Epithelial cell of prostate (primary cell): ENCODE results near the gene YPEL5.
"Not testable (repeated sequence)": the region's sequence is repeated elsewhere in the genome, so short reads cannot be mapped to it uniquely, and the experiment has no call there.

Experiments used
- DNase-seq: peaks from one replicate; pipeline ENCODE4 v3.0.0-alpha.2; 2011; ENCODE audit warnings: low read depth, low spot score
- H3K27ac ChIP-seq: fragments of 450-650 bp; 2 replicates; pipeline ENCODE4 v1.5.1; 2017; ENCODE audit warnings: mild to moderate bottlenecking

The YPEL5 gene

DNA sequence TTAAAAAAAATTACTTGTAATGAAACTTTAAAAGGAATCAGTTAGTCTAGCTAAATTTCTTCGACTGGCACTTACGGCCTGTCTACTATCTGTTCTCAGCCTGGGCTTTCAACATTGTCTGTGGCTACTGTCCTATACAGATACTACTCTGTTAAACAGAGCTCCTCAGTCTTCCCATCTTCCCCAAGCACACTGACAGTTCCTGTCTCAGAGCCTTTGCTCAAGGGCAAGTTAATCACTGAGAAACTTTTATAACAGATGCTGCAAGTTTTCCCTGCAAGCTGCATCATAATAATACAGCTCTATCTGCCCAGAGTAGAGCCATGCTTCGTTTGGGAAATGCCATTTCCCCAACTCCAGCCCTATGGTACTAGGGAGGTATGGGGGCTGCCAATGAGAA lies 11.3 kb upstream of the YPEL5 start:
- no peak overlapping the region for H3K27ac ChIP-seq
- DNase-seq: no peak

DNA sequence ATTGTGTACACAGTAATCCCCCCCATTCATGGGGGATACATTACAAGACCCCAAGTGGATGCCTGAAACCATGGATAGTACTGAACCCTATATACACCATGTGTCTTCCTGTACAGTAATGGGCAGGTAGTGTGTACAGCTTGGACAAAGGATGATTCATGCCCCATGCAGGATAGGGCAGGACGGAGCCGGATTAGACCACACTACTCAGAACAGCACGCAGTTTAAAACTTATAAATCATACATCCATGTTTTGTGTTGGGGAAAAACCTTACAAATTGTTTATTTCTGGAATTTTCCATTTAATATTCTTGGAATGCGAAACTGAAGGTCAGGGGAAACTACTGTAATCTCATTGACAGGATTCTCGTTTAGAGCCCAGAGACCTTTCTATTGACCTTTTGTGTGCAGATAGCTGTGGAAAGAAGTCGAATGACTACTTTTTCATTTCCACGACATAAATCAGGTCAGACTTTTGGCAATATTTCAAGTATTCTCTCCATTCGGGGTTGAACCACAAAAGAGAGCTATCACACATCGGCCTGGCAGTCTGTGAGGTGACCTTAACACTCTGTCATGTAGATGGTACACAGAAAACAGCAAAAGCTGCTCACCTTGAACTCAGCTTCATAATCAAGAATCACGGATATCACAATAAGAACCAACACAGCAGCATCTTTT lies 9.9 kb upstream of the YPEL5 start:
- H3K27ac ChIP-seq: peak overlapping the region; percentile 84

DNA sequence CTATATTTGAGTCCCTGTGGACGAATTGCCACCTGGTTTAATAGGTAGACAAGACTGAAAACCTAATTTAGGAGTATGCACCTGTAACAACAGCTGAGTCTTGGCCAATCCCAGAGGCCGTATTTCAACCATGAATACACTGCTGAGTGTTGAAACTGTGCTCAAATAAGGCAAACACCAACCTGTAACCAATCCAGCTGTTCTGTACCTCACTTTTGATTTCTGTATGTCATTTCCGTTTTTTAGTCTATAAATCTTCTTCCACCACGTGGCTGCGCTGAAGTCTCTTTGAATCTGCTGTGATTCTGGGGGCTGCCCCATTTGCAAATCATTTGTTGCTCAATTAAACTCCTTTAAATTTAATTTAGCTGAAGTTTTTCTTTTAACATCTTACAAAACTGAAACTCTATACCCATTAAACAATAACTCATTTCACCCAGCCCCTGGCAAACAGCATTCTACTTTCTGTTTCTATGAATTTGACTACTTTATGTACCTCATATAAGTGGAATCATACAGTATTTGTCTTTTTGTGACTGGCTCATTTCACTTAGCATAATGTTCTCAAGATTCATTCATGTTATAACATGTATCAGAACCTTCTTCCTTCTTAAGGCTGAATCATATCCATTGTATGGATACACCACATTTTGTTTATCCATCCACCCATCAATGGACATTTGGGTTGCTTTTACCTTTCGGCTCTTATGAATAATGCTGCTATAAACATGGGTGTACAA lies 7.5 kb upstream of the YPEL5 start:
- DNase-seq: peak; percentile 80
- H3K27ac ChIP-seq: peak overlapping the region; percentile 83

More for the DNA sequence above, 9.9 kb upstream of the YPEL5 start:
- peak; percentile 57 for DNase-seq

DNA sequence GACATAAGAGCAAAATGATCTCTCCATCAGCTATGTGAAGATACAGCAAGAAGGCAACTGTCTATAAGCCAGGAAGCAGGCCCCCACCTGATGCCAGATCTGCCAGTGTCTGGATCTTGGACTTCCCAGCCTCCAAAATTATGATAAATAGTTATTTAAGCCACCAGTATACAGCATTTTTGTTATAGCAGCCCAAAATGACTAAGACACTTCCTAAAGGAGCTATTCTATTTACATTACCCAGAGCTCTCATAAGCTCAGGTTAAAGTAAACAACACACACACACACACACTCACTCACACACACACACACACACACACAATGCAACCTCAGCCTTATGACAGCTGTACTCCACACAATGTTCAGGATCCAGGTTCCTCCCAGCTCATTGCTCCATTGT lies 5.7 kb upstream of the YPEL5 start:
- no peak overlapping the region for H3K27ac ChIP-seq
- DNase-seq: no peak

DNA sequence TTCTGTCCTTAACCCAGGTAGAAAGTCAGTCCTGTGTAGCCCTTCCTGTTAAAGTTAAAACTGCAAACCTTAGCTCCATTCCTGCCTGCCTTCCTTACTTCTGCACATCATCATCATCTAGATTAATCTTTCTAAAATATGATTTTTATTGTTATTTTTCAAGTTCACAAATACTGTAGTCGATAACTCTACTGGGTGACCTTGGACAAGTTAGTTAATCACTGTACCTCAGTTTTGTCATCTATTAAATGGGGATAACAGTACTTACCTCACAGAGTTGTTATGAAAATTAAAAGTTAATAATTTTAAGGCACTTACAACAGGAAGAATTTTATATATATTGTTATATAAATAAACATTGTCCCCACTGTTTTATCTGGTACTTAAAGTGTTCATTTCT lies 2.5 kb upstream of the YPEL5 start:
- H3K27ac ChIP-seq: no peak overlapping the region
- DNase-seq: no peak

DNA sequence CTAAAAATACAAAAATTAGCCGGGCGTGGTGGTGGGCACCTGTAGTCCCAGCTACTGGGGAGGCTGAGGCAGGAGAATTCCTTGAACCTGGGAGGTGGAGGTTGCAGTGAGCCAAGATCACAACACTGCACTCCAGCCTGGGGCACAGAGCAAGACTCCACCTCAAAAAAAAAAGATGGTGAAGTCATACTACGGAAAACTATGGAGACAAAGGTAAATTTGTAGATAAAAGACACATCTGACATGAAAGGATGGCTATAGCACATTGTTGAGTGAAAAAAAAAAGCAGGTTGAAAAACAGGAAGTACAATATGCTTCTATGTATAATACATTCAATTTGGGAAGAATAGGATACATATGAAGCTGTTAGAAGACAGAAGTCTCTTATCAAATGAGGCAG lies 1.9 kb upstream of the YPEL5 start:
- DNase-seq, H3K27ac ChIP-seq: not testable (repeated sequence)

DNA sequence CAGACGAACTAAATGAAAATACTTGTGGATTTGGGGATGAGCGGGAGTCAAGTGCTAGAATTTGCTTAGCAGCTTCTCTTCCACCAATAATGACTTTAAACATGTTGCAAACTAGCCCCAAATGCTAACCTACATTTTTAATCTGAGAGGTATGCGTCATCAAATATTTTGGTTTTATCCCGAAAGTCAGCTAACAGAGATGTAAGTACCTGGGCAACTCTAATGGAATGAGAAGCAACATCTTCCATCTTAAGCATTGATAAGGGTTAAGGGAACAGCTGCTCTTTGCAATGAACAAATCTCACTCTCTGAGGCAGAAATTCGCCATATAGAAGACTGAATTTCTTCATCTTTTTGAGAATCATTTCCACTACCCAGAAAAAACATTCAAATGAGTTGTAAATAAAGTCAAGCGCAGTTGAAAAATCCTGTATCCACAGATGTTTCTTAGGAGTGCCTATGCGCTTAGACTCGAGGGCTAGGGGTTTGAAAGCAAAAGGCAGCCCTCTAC lies 926 bp upstream of the YPEL5 start:
- DNase-seq: no peak
- peak overlapping the region; percentile 92 for H3K27ac ChIP-seq

DNA sequence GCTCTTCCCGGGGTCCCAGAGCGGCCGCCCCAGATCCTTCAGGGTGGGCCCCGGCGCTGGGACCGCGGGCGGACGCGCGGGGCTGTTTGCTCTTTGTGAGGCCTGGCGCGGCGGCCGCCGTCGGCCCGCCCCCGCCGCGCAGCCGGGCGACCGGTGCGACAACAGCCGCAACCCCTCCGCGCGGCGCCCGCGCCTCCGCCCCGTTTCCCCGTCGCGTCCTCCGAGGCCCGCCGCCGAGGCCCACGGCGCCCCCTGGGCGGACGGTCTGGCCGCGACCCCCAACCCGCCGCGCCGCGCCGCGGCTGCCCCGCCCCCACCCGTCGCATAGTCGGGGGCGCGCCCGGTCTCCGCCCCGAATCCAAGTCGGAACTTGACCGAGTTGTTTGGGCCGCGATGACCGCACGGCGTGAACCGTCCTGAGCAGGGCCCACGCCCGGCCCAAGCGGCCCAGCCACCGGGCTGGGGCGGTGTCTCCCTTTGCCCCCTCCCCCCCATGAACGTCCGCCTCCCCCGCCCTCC lies 448 bp downstream of the YPEL5 start:
- H3K27ac ChIP-seq: peak overlapping the region; percentile 92
- DNase-seq: no peak

DNA sequence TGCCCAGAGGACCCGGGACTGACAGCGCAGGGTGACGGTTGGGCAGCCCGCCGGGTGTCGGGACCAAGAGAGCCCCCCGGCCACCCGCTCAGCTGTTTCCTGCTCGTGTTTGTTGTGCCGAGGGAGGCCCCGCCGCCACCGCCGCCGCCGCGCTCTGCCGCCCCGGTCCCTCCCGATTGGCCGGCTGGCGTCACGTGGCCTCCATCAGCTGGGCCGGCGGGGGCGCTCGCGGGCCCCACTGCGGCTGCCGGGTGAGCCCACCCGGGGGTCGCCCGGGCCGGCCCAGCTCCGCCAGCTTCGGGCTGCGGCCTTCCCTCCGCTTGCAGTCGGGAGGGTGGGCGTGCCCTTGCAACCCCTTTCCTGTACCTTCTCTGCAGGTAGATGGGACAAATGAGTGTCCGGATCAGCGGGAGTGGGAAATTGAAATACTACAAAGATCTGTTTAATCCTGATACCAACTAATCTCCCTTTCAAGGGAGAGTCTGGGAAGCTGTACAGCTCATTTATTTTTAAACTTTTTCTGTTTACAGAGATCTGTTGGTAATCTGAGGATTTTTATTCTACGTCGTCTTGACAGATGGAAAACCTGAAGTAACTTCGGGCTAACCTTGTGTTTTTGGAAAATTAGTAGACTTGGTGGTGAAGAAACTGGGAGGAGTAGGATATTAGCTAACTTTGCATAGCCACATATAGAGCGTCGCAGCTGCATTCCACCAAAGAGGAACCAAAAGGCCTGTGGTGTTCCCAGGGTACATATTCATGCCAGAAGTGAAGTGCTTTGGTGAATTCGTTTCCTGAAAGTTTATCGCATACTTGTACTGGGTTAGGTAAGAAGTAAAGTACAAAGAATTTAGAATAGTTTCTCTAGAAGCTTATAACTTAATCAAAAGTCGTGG lies 1.2 kb downstream of the YPEL5 start:
- no peak for DNase-seq
- peak overlapping the region; percentile 92 for H3K27ac ChIP-seq

DNA sequence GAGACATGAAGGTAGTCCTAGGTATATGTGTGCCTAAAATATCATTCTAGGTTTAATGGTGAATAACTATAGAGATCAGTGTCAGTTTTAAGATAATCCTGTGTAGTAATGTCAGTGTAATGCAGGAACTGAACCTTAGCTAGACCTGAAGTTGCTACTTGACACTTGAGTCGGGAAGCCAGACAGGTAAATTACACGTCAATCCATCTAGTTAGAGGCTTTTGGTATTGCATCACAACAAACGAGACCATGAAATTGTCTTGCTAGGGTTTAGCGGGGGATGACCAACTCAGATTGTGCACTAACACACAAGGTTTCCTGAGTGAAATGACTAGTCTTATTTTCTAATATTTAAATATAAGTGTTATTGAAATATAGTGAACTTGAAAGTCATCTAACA lies 2.0 kb downstream of the YPEL5 start:
- H3K27ac ChIP-seq: peak overlapping the region; percentile 92
- DNase-seq: no peak

DNA sequence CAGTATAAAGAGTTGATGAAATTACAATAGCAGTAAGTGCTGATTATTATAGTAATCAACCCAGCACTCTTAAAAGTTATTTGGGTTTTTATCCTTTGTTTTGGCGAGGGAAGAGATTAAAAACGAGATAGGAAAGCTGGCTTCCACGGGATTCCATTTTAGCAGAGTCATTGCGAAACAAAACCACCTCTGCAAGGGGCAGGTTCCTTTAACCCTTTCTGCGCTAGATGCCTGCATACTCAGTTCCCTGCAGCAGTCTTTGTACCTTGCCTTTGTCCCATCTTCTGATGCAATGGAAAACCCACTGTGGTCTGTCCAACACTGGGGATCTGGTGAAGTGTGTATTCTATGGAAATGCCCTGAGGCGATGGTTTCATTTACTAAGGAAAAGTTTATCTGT lies 2.7 kb downstream of the YPEL5 start:
- H3K27ac ChIP-seq: peak overlapping the region; percentile 21
- DNase-seq: no peak

DNA sequence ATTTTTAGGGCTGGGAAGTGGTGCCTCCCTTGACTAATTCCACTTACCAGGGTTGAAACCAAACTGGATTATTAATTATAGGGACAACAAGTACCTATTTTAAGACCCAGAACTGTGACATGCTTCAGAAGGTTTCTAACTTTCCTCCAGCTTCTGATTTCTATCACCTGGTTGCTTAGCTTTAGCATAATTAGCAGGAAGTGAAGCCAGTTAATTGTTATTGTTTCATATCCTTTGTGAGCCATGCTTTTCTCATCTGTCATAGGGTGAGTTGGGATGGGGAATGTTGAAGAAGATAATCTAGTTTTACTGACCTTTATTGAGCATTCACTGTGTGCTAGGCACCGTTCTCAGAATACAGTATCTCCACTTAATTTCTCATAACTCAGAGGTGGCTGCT lies 3.2 kb downstream of the YPEL5 start:
- H3K27ac ChIP-seq: peak overlapping the region; percentile 21

DNA sequence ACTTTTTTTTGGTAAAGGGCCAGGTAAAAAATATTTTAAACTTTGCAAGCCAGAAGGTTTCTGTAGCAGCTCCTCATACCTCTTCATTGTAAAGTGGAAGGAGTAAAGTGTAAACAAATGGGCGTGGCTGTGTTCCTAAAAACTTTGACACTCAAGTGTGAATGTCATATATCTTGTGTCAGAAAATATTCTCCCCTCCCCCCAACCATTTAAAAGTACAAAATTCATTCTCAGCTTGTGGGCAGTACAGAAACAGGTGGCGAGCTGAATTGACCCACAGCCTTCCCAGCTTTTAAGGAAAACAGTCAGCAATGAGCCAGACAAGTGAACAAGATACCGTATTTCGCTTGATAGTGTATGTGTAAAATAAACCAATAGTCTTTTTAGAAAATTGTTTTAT lies 4.0 kb downstream of the YPEL5 start:
- H3K27ac ChIP-seq: no peak overlapping the region
- no peak for DNase-seq

More for the DNA sequence above, 3.2 kb downstream of the YPEL5 start:
- DNase-seq: no peak

DNA sequence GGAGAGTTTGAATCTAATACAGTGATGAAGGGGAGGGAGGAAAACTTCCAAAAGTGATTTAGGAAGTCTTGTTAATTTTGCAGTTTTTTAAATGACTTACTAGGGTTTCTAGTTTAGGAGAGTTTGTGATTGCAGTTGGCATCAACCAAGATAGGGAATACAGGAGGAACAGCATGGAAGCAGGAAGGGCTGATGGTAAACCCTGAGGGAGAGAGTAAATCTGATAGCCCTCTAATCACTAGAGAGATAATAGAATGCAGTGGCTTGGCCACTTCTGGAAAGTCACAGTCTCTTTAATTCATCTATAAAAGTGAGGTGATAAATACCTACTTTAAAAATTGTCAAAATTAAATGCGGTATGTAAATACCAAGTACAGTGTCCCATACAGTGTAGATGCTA lies 5.6 kb downstream of the YPEL5 start:
- no peak for DNase-seq
- no peak overlapping the region for H3K27ac ChIP-seq

DNA sequence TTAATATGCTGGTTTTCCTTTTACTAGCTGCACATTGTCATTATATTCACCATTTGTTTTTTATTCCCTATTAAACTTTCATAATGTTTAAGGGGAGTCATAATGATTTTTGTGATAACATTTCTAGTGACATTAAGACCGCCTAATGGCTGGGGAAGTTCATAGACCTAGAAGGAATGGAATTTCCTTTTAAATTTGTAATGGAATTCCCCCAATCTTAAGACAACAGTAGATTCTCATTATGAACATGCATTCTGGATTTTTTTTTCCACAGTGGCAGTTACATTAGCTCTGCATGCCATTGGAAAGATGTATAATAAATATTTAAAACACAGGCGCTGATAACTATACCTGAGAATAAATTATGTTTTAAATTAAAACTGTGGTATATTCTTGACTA lies 8.4 kb downstream of the YPEL5 start:
- no peak overlapping the region for H3K27ac ChIP-seq
- no peak for DNase-seq

DNA sequence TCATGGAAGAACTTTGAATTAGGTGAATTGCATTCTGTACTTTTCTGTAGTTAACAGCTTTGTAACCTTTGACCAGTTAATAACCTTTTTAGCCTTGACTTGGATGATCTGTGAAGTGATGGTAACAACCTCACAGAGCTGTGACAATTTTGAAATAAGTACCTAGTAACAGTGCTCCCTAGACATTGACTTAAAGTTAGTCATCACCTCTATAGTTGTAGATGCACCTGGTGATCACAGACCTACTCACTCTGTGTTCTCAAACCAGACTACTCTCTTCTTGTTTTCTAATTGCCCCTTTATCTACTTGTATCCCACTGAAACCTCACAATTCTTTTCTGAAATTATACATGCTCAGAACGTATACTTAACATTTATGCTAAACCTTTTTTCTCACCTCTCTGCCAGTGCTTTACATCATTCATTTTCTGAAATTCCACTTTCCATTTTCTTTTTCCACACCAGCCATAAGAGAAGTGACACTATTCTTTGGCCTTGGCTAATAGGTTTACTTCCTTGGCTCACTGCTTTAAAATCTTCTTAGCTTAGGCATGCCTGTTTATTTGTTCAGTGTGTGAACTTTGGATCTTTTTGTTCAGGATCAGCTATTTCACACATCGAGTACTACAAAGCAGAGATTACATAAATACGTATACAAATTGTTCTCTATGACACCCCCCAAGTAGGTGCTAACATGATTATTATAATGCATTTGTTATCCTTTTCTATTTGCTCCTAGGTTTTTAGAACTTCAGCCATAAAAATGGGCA lies 9.3 kb downstream of the YPEL5 start:
- no peak overlapping the region for H3K27ac ChIP-seq
- no peak for DNase-seq

DNA sequence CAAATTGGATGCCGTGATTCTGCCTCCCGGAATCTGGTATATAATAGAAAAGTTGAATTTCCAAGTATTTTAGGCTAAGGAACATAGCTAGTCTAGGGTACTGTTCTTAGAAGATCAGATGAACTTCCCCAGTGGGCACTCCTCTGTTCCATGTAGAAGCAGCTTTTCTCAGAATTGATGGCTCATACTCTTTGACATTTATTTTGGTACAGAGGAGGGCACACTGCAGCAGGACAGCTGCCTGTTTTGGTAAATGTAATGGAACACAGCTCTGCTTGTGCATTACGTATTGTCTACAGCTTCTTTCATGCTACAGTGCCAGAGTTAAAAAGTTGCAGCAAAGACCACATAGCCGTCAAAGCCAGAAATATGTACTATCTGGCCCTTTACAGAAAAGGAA lies 10.8 kb downstream of the YPEL5 start:
- H3K27ac ChIP-seq: no peak overlapping the region
- no peak for DNase-seq

DNA sequence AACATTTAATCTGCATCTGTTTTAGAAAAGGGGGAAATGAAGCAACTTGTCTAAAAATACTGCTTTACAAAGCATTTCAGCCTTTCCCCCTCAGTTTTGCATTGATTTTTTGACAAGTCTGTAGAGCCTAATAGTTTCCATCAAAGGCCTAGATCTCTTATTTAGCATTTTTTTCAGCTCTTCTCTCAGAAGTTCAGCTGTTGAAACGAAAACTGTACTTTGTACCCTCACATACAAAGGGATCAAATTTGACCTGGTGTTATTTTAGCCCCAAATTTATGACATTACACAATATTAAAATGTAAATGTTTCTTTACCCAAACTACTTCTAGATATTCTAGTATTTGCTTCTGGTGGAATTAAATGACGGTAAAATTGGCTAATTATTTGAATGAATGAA lies 13.0 kb downstream of the YPEL5 start:
- DNase-seq: no peak
- H3K27ac ChIP-seq: no peak overlapping the region

DNA sequence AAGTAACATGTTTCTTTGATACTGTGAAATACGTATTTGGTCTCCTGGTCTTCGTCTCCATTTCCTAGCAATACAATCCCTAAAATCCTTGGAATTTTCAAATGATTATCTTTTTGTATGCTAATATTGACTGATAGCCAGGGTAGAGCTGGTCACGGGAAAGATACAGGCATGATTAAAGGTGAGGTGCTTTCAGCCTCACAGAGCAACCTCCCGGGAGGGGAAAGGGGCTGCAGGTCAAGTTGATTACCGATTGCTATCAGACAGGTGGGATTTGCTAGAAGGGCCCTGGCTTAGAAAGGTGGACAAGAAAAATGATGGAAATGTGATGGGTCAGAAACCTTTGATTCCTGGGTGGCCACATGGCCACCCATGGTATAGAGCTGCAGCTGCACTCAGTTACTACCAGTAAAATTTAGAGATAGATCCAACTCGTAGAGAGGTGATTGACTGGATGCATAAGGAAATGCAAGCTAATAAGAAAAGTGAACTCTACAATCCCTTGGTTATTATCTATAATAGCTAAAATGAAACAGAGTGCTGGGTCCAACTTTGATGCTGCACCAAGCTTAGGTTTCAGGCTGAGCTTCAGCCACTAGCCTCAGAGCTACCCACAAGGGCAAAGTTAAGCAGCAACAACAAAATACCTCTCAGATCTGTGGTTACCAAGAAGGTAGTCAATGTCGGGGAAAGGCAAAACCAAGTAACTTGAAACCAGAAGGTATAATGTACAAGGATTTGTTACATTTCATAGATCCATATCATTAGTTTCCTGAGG lies 15.3 kb downstream of the YPEL5 start:
- H3K27ac ChIP-seq: no peak overlapping the region
- DNase-seq: no peak
